Smooth muscle cell of the pulmonary artery (primary cell): ENCODE measurements around the gene CLRN3. TPM values are rescaled to one million over a fixed set of nuclear protein-coding genes. Genes with fewer than 3 reads are reported as not detected.

Experiments
- total RNA-seq: library from RNA; depleted of rRNA; stranded (reverse); fragments of >200 nt; gene quantifications from 2 replicates; pipeline ENCODE4 v1.2.3, GENCODE V29; 2014

The CLRN3 gene, protein sequence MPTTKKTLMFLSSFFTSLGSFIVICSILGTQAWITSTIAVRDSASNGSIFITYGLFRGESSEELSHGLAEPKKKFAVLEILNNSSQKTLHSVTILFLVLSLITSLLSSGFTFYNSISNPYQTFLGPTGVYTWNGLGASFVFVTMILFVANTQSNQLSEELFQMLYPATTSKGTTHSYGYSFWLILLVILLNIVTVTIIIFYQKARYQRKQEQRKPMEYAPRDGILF
- total RNA-seq: not detected in 2 replicates

GRCh38 chr10:127892743-127893142 is at the start of gene CLRN3:
Gene CLRN3 (minus strand): TSS chr10:127892941. CDS start chr10:127892784, 157 bp downstream.

GRCh38 chr10:127906548-127907377 is 14.0 kb upstream of the CLRN3 start, which contains the start of gene PTPRE:
Gene PTPRE (plus strand): TSS chr10:127907103. CDS start chr10:128040882, 133,779 bp downstream.

Other genes with a start within 250 kb of the CLRN3 start
- not detected in 2 replicates for gene FOXI2, start 155.8 kb downstream of the CLRN3 start, total RNA-seq
- gene PTPRE, start 14.2 kb upstream of the CLRN3 start, total RNA-seq: 4.8 and 14.5 TPM in 2 replicates
- gene MKI67, start 233.5 kb upstream of the CLRN3 start, total RNA-seq: 3.3 and 7.4 TPM in 2 replicates